Measurements from ENCODE around the gene CYP46A1. TPM values are rescaled to one million over a fixed set of nuclear protein-coding genes. Genes with fewer than 3 reads are reported as not detected.
A peak's percentile ranks its signal among the peaks of the same experiment; 100 is the strongest.

CYP46A1 gene
- total and polyA plus RNA-seq, 3 donors from 2014 or later: 2.5 to 4.6 (median 4.2) TPM

- Histone ChIP-seq H3K4me3 (no peak overlapping the region), H3K27me3 (no peaks in the 10 kb centered on the region), H3K27ac (no peak overlapping the region), H3K36me3 (ENCODE audit: low read depth, missing control alignments) (no peaks in the 10 kb centered on the region), H3K4me1 (peaks cover 8% of the 10 kb centered on the region), H3K9me3 (no peaks in the 10 kb centered on the region)
- DNase-seq: peak; percentile 17
- intact Hi-C loops (cut with DNase I; ENCODE audit: low total_unique reads): no loop called here
- no peak for TF ChIP-seq POLR2A (IDR thresholded peaks at IDR 0.05)
- TF ChIP-seq CTCF (IDR thresholded peaks at IDR 0.05): peak in 2 of 3 experiments; percentile 7 to 62
- WGBS, 2 donors: 76 to 79% methylated on average over 10 to 12 of the region's 12 CpGs
These were observed 3.4 kb downstream of the CYP46A1 start for GRCh38 chr14:99687284-99688209.

GRCh38 chr14:99688210-99688581 lies 4.1 kb downstream of the CYP46A1 start:
- no peak for TF ChIP-seq POLR2A (IDR thresholded peaks at IDR 0.05)
- 63 to 74% methylated on average over 10 of the region's 10 CpGs for WGBS, 2 donors
- H3K27ac ChIP-seq: no peak overlapping the region
- H3K4me1 ChIP-seq: peaks cover 1% of the 10 kb centered on the region
- intact Hi-C loops (cut with DNase I; ENCODE audit: low total_unique reads): no loop called here
- no peaks in the 10 kb centered on the region for H3K9me3 ChIP-seq
- DNase-seq: peak; percentile 2
- no peaks in the 10 kb centered on the region for H3K27me3 ChIP-seq
- H3K36me3 ChIP-seq (ENCODE audit: low read depth, missing control alignments): no peaks in the 10 kb centered on the region
- H3K4me3 ChIP-seq: no peak overlapping the region

- DNase-seq: peak; percentile 6
- Histone ChIP-seq H3K27me3 (no peaks in the 10 kb centered on the region), H3K27ac (no peak overlapping the region), H3K9me3 (no peaks in the 10 kb centered on the region), H3K36me3 (ENCODE audit: low read depth, missing control alignments) (no peaks in the 10 kb centered on the region), H3K4me1 (no peaks in the 10 kb centered on the region), H3K4me3 (no peak overlapping the region)
- TF ChIP-seq POLR2A (IDR thresholded peaks at IDR 0.05) (no peak), CTCF (IDR thresholded peaks at IDR 0.05) (no peak)
- intact Hi-C loops (cut with DNase I; ENCODE audit: low total_unique reads): no loop called here
- 86 to 87% methylated on average over 11 of the region's 11 CpGs for WGBS, 2 donors
These were observed 4.5 kb downstream of the CYP46A1 start for GRCh38 chr14:99688629-99689028.

- Histone ChIP-seq H3K4me1 (no peaks in the 10 kb centered on the region), H3K4me3 (no peak overlapping the region), H3K36me3 (ENCODE audit: low read depth, missing control alignments) (no peaks in the 10 kb centered on the region), H3K9me3 (no peaks in the 10 kb centered on the region), H3K27me3 (no peaks in the 10 kb centered on the region), H3K27ac (no peak overlapping the region)
- 84 to 91% methylated on average over 11 of the region's 11 CpGs for WGBS, 2 donors
- peak; percentile 2 for DNase-seq
- intact Hi-C loops (cut with DNase I; ENCODE audit: low total_unique reads): no loop called here
- no peak for TF ChIP-seq CTCF (IDR thresholded peaks at IDR 0.05)
- TF ChIP-seq POLR2A (IDR thresholded peaks at IDR 0.05): no peak
These were observed 5.5 kb downstream of the CYP46A1 start for GRCh38 chr14:99689266-99690236.

GRCh38 chr14:99690636-99691035 lies 6.5 kb downstream of the CYP46A1 start:
- DNase-seq: no peak
- 83 to 87% methylated on average over 5 of the region's 5 CpGs for WGBS, 2 donors
- Histone ChIP-seq H3K27ac (no peak overlapping the region), H3K36me3 (ENCODE audit: low read depth, missing control alignments) (no peaks in the 10 kb centered on the region), H3K9me3 (no peaks in the 10 kb centered on the region), H3K4me1 (no peaks in the 10 kb centered on the region), H3K27me3 (no peaks in the 10 kb centered on the region), H3K4me3 (no peak overlapping the region)
- intact Hi-C loops (cut with DNase I; ENCODE audit: low total_unique reads): no loop called here
- TF ChIP-seq CTCF (IDR thresholded peaks at IDR 0.05): no peak
- TF ChIP-seq POLR2A (IDR thresholded peaks at IDR 0.05): no peak
